HepG2 (cell line): ENCODE results near the gene AK2. TPM values are rescaled to one million over a fixed set of nuclear protein-coding genes. Genes with fewer than 3 reads are reported as not detected.

ENCODE experiments used
- ATAC-seq: fragments of 200-7000 bp; cut with Tn5 transposase; 3 replicates; pipeline ENCODE4 v1.9.1; 2020; ENCODE audit warnings: mild to moderate bottlenecking, moderate library complexity
- BruUV-seq: library from RNA; stranded (reverse); fragments of 400-500 nt; replicated peaks from 2 replicates; lab custom pipeline; 2021; lab: Mats Ljungman, UMichigan
- CTCF ChIA-PET: fragments of 300-600 bp; formaldehyde crosslinking; extraction: SDS; loops from one replicate; lab custom pipeline; 2021; ENCODE audit warnings: low total read pairs, inconsistent platforms, low intra/inter-chr PET ratio; lab: Yijun Ruan, JAX
- POLR2A ChIA-PET: fragments of 350-600 bp; sonication (Branson Sonifier 250); formaldehyde crosslinking; loops from one replicate; lab custom pipeline; 2020; ENCODE audit warnings: antibody characterized with exemption, inconsistent platforms; lab: Yijun Ruan, JAX
- DNase-seq: peaks from one replicate; pipeline ENCODE4 v3.0.0-alpha.2; 2015; ENCODE audit warnings: low spot score
- FAIRE-seq: peaks from 3 replicates; lab custom pipeline; 2011; peaks lifted over from hg19 to GRCh38; lab: Jason Lieb, UNC
- H2AFZ ChIP-seq: one replicate; pipeline ENCODE4 v1.6.1; 2011; ENCODE audit warnings: low read length, inconsistent platforms
- H3K27ac ChIP-seq: fragments of 300-600 bp; 3 replicates; pipeline ENCODE4 v1.8.0; 2011; ENCODE audit warnings: mixed run types, mild to moderate bottlenecking, mixed read lengths, low read length, inconsistent platforms; ENCODE audit not compliant: insufficient read depth; ENCODE audit errors: extremely low read length
- H3K27me3 ChIP-seq, 2 experiments: fragments of 200-600 bp in 1 of 2; 2 replicates in 1 of 2; 3 replicates in 1 of 2; pipeline versions ENCODE4 v1.6.0 to v1.8.0; 2011; ENCODE audit warnings: low read length in 2 of 2, mild to moderate bottlenecking in 2 of 2, moderate library complexity in 2 of 2, inconsistent platforms in 1 of 2; ENCODE audit not compliant: insufficient read depth in 2 of 2, control insufficient read depth in 1 of 2
- H3K36me3 ChIP-seq, 2 experiments: fragments of 200-600 bp in 1 of 2; replicated peaks in 1 of 2; 2 replicates in 1 of 2; 3 replicates in 1 of 2; pipeline versions ENCODE4 v1.5.1 to v1.8.0; 2011; ENCODE audit warnings: low read length in 2 of 2, inconsistent platforms in 1 of 2; ENCODE audit not compliant: insufficient read depth in 2 of 2, control insufficient read depth in 1 of 2
- H3K4me1 ChIP-seq: 2 replicates; pipeline ENCODE4 v1.5.1; 2012; ENCODE audit warnings: low read length, inconsistent platforms; ENCODE audit not compliant: insufficient read depth
- H3K4me2 ChIP-seq: 2 replicates; pipeline ENCODE4 v1.6.0; 2011; ENCODE audit warnings: low read depth, low read length, inconsistent platforms
- H3K4me3 ChIP-seq, 3 experiments: fragments of 200-600 bp in 1 of 3; sonication (generic), shearing (Covaris generic) in 1 of 3; replicated peaks in 1 of 3; 2 replicates each; pipeline ENCODE4 v1.5.1; 2011 to 2016; ENCODE audit warnings: low read length in 3 of 3, inconsistent platforms in 2 of 3, low read depth in 2 of 3, mild to moderate bottlenecking in 2 of 3, control low read depth in 1 of 3, mixed read lengths in 1 of 3; ENCODE audit not compliant: insufficient read depth in 1 of 3
- H3K79me2 ChIP-seq: one replicate; pipeline ENCODE4 v1.6.1; 2011; ENCODE audit warnings: low read length, inconsistent platforms; ENCODE audit not compliant: insufficient read depth
- H3K9ac ChIP-seq: 2 replicates; pipeline ENCODE4 v1.6.0; 2011; ENCODE audit warnings: mild to moderate bottlenecking, low read depth, low read length, inconsistent platforms; ENCODE audit not compliant: insufficient read depth
- H3K9me3 ChIP-seq: 2 replicates; pipeline ENCODE4 v1.5.1; 2012; ENCODE audit warnings: mild to moderate bottlenecking, low read length
- H4K20me1 ChIP-seq: 2 replicates; pipeline ENCODE4 v1.6.0; 2011; ENCODE audit warnings: inconsistent platforms, mild to moderate bottlenecking, low read length, moderate library complexity; ENCODE audit not compliant: insufficient read depth
- BHLHE40 ChIP-seq: IDR thresholded peaks from 2 replicates; pipeline ENCODE4 v1.6.1; 2011; ENCODE audit warnings: low read length, improper control_type of control experiment
- BRD4 ChIP-seq: sonication (generic); formaldehyde crosslinking; IDR thresholded peaks from 2 replicates; pipeline ENCODE4 v1.4.0; 2020; ENCODE audit warnings: missing genetic modification reagents
- MAF1 ChIP-seq: sonication (generic); formaldehyde crosslinking; IDR thresholded peaks from 2 replicates; pipeline ENCODE4 v1.5.0; 2020; ENCODE audit warnings: missing genetic modification reagents, borderline replicate concordance
- MXD4 ChIP-seq: IDR thresholded peaks from 2 replicates; pipeline ENCODE4 v1.6.1; 2016; ENCODE audit warnings: mild to moderate bottlenecking, missing biosample characterization, missing genetic modification reagents
- MZF1 ChIP-seq: sonication (generic); formaldehyde crosslinking; IDR thresholded peaks from 2 replicates; pipeline ENCODE4 v1.8.1; 2023; ENCODE audit warnings: mild to moderate bottlenecking, missing genetic modification reagents, borderline replicate concordance
- RCOR2 ChIP-seq: IDR thresholded peaks from 2 replicates; pipeline ENCODE4 v1.6.1; 2016; ENCODE audit warnings: missing biosample characterization, missing genetic modification reagents
- U2AF1 ChIP-seq: fragments of 200-400 bp; formaldehyde crosslinking; optimal IDR thresholded peaks from 2 replicates; pipeline ENCODE3; 2017; ENCODE audit warnings: mild to moderate bottlenecking, low read depth, low read length
- ZBTB7B ChIP-seq: sonication (generic); formaldehyde crosslinking; IDR thresholded peaks from 2 replicates; pipeline ENCODE4 v1.4.0; 2020; ENCODE audit warnings: missing genetic modification reagents
- ZFP62 ChIP-seq: sonication (generic); formaldehyde crosslinking; IDR thresholded peaks from 2 replicates; pipeline ENCODE4 v1.4.0; 2020; ENCODE audit warnings: missing genetic modification reagents
- WGBS: methylation state at CpG from one replicate; pipeline ENCODE4 v1.1.6; 2017; ENCODE audit warnings: low lambda C conversion rate; 5-methylcytosine and 5-hydroxymethylcytosine counted together
- in situ Hi-C: cut with HindIII; loops from 2 replicates; pipeline ENCODE4 v1.10.0; 2017; ENCODE audit warnings: low pct_unique_long_range_greater_than_20kb; ENCODE audit not compliant: extremely low pct_ligation_motif_present
- intact Hi-C: fragments of 100-400 bp; cut with micrococcal nuclease; formaldehyde crosslinking; loops from one replicate; pipeline ENCODE4 v1.10.0; 2022; ENCODE audit not compliant: unreplicated experiment
- polyA plus RNA-seq, 8 experiments: library from polyadenylated mRNA; depleted of rRNA in 3 of 8; stranded (reverse) in 7 of 8; unstranded in 1 of 8; fragments of >200 nt; fragmentation: Illumina TruSeq in 4 of 8; extraction: Trizol in 4 of 8; gene quantifications; 2 replicates each; pipeline versions ENCODE4 v1.2.1 to v1.2.3, GENCODE V29; 2011 to 2016; ENCODE audit warnings: low read depth in 4 of 8, missing spikeins in 1 of 8, mixed read lengths in 1 of 8; ENCODE audit not compliant: insufficient read depth in 1 of 8
- total RNA-seq, 5 experiments: library from RNA; depleted of rRNA; stranded (reverse); fragments of >200 nt; fragmentation: Illumina TruSeq; extraction: Trizol; gene quantifications; 2 replicates each; pipeline ENCODE4 v1.2.3, GENCODE V29; 2016; ENCODE audit warnings: low read depth in 1 of 5
- TF ChIP-seq, protein P1 (sequence below): sonication (generic); formaldehyde crosslinking; IDR thresholded peaks from 2 replicates; pipeline ENCODE4 v1.4.0; 2020; ENCODE audit warnings: mild to moderate bottlenecking, missing genetic modification reagents
- TF ChIP-seq, protein P2 (sequence below): sonication (generic); formaldehyde crosslinking; IDR thresholded peaks from 2 replicates; pipeline ENCODE4 v1.8.1; 2023; ENCODE audit warnings: mild to moderate bottlenecking, moderate library complexity, missing genetic modification reagents
- TF ChIP-seq, protein P3 (sequence below): sonication (generic); formaldehyde crosslinking; IDR thresholded peaks from 2 replicates; pipeline ENCODE4 v1.4.0; 2020; ENCODE audit warnings: mild to moderate bottlenecking, low read depth, missing genetic modification reagents
- TF ChIP-seq, protein P4 (sequence below): IDR thresholded peaks from 2 replicates; pipeline ENCODE4 v1.6.1; 2012; ENCODE audit warnings: low read depth, low read length, improper control_type of control experiment
- TF ChIP-seq, protein P5 (sequence below): sonication (generic); formaldehyde crosslinking; IDR thresholded peaks from 2 replicates; pipeline ENCODE4; 2020; ENCODE audit warnings: missing genetic modification reagents, mild to moderate bottlenecking, borderline replicate concordance

Gene AK2
- total and polyA plus RNA-seq, 2 of the 13 experiments (the other 11 are each of a cell fraction or from before 2014, with no cell fraction given), result 170 to 188 TPM

DNA sequence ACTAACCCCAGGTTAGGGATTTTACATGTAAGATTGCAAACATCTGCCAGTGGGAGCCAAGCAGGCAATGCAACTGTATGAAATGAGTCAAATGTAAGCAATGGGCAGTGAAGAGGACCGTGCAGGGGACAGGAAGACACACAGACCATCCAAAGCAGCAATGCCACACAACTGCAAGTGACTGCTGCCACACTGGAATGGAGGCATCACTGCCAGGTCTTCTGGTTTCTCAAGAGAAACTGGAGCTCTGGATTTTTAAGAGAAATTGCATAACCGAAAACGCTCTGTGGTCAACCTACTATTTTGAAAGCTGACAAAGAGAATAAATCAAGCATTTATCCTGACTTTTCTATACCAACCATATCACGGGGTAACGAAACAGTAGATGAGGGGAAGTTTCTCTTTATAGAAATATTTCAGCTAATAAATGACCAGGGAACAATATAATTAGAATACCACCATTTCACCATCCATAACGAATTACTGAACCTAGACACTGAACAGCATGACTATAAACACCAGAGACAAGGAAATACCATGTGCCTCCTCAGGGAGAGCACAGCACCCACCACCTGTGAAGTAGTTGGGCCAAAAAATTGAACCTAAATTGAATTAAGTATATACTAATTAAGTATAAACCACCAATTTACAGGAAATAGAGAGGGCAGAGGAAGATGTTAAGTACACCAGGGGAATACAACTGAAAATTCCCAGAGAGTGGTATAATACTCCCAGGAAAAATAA, 4.4 kb downstream of the AK2 start:
- no peaks in the 10 kb centered on the region for H3K27me3 ChIP-seq
- H3K4me1 ChIP-seq, result peaks cover 77% of the 10 kb centered on the region
- BruUV-seq, result no TSS peak
- intact Hi-C loops, result no loop called here
- ChIA-PET POLR2A (no interaction called here), CTCF (no interaction called here)
- in situ Hi-C loops, result no loop called here
- H3K36me3 ChIP-seq, result peaks cover 6 to 47% of the 10 kb centered on the region in 2 experiments
- H2AFZ ChIP-seq, result no peak overlapping the region
- no peaks in the 10 kb centered on the region for H3K9me3 ChIP-seq
- peaks cover 88% of the 10 kb centered on the region for H3K79me2 ChIP-seq
- no peak for FAIRE-seq
- H3K9ac ChIP-seq, result no peak overlapping the region
- DNase-seq, result no peak
- H3K4me3 ChIP-seq, result no peak overlapping the region
- no peak for ATAC-seq
- WGBS, result 95% methylated on average over 6 of the region's 6 CpGs
- no peak overlapping the region for H3K27ac ChIP-seq
- peak overlapping the region; percentile 45 for H3K4me2 ChIP-seq
- TF ChIP-seq, protein P1, sequence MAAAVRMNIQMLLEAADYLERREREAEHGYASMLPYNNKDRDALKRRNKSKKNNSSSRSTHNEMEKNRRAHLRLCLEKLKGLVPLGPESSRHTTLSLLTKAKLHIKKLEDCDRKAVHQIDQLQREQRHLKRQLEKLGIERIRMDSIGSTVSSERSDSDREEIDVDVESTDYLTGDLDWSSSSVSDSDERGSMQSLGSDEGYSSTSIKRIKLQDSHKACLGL (CRISPR knock-in tag), result no peak
- TF ChIP-seq ZFP62 (CRISPR knock-in tag), result no peak
- TF ChIP-seq, protein P2, sequence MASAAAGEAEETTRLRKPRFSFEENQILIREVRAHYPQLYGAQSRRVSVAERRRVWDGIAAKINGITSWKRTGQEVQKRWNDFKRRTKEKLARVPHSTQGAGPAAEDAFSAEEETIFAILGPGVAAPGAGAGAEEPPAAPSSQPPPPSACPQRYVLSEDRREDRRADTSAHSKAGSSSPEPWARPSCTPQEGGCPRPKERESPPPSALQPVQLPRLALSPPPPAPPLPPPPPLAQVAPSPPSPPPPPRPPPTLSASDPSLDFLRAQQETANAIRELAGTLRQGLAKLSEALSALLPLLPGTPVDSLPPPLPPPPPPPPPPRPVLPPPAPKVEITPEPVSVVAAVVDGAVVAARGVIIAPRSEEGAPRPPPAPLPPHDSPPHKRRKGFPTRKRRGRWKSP, result no peak
- TF ChIP-seq, protein P3, sequence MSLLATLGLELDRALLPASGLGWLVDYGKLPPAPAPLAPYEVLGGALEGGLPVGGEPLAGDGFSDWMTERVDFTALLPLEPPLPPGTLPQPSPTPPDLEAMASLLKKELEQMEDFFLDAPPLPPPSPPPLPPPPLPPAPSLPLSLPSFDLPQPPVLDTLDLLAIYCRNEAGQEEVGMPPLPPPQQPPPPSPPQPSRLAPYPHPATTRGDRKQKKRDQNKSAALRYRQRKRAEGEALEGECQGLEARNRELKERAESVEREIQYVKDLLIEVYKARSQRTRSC (CRISPR knock-in tag), result no peak
- TF ChIP-seq, protein P4, sequence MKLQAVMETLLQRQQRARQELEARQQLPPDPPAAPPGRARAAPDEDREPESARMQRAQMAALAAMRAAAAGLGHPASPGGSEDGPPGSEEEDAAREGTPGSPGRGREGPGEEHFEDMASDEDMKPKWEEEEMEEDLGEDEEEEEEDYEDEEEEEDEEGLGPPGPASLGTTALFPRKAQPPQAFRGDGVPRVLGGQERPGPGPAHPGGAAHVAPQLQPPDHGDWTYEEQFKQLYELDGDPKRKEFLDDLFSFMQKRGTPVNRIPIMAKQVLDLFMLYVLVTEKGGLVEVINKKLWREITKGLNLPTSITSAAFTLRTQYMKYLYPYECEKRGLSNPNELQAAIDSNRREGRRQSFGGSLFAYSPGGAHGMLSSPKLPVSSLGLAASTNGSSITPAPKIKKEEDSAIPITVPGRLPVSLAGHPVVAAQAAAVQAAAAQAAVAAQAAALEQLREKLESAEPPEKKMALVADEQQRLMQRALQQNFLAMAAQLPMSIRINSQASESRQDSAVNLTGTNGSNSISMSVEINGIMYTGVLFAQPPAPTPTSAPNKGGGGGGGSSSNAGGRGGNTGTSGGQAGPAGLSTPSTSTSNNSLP, result no peak
- TF ChIP-seq, protein P5, sequence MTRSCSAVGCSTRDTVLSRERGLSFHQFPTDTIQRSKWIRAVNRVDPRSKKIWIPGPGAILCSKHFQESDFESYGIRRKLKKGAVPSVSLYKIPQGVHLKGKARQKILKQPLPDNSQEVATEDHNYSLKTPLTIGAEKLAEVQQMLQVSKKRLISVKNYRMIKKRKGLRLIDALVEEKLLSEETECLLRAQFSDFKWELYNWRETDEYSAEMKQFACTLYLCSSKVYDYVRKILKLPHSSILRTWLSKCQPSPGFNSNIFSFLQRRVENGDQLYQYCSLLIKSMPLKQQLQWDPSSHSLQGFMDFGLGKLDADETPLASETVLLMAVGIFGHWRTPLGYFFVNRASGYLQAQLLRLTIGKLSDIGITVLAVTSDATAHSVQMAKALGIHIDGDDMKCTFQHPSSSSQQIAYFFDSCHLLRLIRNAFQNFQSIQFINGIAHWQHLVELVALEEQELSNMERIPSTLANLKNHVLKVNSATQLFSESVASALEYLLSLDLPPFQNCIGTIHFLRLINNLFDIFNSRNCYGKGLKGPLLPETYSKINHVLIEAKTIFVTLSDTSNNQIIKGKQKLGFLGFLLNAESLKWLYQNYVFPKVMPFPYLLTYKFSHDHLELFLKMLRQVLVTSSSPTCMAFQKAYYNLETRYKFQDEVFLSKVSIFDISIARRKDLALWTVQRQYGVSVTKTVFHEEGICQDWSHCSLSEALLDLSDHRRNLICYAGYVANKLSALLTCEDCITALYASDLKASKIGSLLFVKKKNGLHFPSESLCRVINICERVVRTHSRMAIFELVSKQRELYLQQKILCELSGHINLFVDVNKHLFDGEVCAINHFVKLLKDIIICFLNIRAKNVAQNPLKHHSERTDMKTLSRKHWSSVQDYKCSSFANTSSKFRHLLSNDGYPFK (CRISPR knock-in tag), result no peak
- no peak for TF ChIP-seq BRD4
- no peak for TF ChIP-seq BHLHE40
- no peak for TF ChIP-seq MZF1
- TF ChIP-seq MXD4 (CRISPR knock-in tag), result no peak
- TF ChIP-seq ZBTB7B (CRISPR knock-in tag), result no peak
- no peak for TF ChIP-seq RCOR2 (CRISPR knock-in tag)
- no peak for TF ChIP-seq MAF1 (CRISPR knock-in tag)
- TF ChIP-seq U2AF1, result no peak
- H4K20me1 ChIP-seq, result peaks cover 25% of the 10 kb centered on the region; the same call in 1 of the 2 replicates
